ENCODE results near the gene ANO4.
"Not testable (repeated sequence)": the region's sequence is repeated elsewhere in the genome, so short reads cannot be mapped to it uniquely, and the experiment has no call there.

Gene ANO4

GRCh38 chr12:100926669-100927248 is 132.2 kb downstream of the ANO4 start:
- ATAC-seq = peak; percentile 93
- TF ChIP-seq, protein P1, sequence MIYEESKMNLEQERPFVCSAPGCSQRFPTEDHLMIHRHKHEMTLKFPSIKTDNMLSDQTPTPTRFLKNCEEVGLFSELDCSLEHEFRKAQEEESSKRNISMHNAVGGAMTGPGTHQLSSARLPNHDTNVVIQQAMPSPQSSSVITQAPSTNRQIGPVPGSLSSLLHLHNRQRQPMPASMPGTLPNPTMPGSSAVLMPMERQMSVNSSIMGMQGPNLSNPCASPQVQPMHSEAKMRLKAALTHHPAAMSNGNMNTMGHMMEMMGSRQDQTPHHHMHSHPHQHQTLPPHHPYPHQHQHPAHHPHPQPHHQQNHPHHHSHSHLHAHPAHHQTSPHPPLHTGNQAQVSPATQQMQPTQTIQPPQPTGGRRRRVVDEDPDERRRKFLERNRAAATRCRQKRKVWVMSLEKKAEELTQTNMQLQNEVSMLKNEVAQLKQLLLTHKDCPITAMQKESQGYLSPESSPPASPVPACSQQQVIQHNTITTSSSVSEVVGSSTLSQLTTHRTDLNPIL (CRISPR knock-in tag; IDR thresholded peaks at IDR 0.05; ENCODE audit: low read depth) = no peak
- TF ChIP-seq PPARA (CRISPR knock-in tag; IDR thresholded peaks at IDR 0.05; ENCODE audit: borderline replicate concordance) = no peak
- TF ChIP-seq ZNF70 (CRISPR knock-in tag; IDR thresholded peaks at IDR 0.05) = no peak
- no peak for TF ChIP-seq BACH2 (CRISPR knock-in tag; IDR thresholded peaks at IDR 0.05; ENCODE audit: borderline replicate concordance)
- no peak for TF ChIP-seq ARNTL (CRISPR knock-in tag; IDR thresholded peaks at IDR 0.05; ENCODE audit: borderline replicate concordance, low read depth)
- no peak for TF ChIP-seq ESRRG (CRISPR knock-in tag; IDR thresholded peaks at IDR 0.05)
- TF ChIP-seq, protein P2, sequence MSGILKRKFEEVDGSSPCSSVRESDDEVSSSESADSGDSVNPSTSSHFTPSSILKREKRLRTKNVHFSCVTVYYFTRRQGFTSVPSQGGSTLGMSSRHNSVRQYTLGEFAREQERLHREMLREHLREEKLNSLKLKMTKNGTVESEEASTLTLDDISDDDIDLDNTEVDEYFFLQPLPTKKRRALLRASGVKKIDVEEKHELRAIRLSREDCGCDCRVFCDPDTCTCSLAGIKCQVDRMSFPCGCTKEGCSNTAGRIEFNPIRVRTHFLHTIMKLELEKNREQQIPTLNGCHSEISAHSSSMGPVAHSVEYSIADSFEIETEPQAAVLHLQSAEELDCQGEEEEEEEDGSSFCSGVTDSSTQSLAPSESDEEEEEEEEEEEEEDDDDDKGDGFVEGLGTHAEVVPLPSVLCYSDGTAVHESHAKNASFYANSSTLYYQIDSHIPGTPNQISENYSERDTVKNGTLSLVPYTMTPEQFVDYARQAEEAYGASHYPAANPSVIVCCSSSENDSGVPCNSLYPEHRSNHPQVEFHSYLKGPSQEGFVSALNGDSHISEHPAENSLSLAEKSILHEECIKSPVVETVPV (CRISPR knock-in tag; IDR thresholded peaks at IDR 0.05) = no peak
- TF ChIP-seq ZNF565 (CRISPR knock-in tag; conservative IDR thresholded peaks at IDR 0.05; ENCODE audit: low read depth) = no peak
- TF ChIP-seq ZFP30 (CRISPR knock-in tag; IDR thresholded peaks at IDR 0.05) = no peak
- TF ChIP-seq SNAI2 (CRISPR knock-in tag; IDR thresholded peaks at IDR 0.05) = no peak
- no peak for TF ChIP-seq ZFP3 (CRISPR knock-in tag; IDR thresholded peaks at IDR 0.05)
- TF ChIP-seq GLIS3 (CRISPR knock-in tag; IDR thresholded peaks at IDR 0.05) = no peak
- TF ChIP-seq ZNF8 (CRISPR knock-in tag; IDR thresholded peaks at IDR 0.05) = no peak
- TF ChIP-seq ZC3H10 (CRISPR knock-in tag; IDR thresholded peaks at IDR 0.05) = no peak
- no peak for TF ChIP-seq POU6F1 (CRISPR knock-in tag; IDR thresholded peaks at IDR 0.05; ENCODE audit: borderline replicate concordance, low read depth)

GRCh38 chr12:100927826-100928225 is 133.2 kb downstream of the ANO4 start:
- no peak for TF ChIP-seq CSDC2 (CRISPR knock-in tag; IDR thresholded peaks at IDR 0.05)
- TF ChIP-seq ZNF70 (CRISPR knock-in tag; IDR thresholded peaks at IDR 0.05) = no peak
- TF ChIP-seq TOX (CRISPR knock-in tag; IDR thresholded peaks at IDR 0.05; ENCODE audit: borderline replicate concordance) = no peak
- TF ChIP-seq, protein P1 (CRISPR knock-in tag; IDR thresholded peaks at IDR 0.05; ENCODE audit: low read depth) = no peak
- TF ChIP-seq RARB (CRISPR knock-in tag; IDR thresholded peaks at IDR 0.05) = no peak
- peak; percentile 79 for ATAC-seq

DNA sequence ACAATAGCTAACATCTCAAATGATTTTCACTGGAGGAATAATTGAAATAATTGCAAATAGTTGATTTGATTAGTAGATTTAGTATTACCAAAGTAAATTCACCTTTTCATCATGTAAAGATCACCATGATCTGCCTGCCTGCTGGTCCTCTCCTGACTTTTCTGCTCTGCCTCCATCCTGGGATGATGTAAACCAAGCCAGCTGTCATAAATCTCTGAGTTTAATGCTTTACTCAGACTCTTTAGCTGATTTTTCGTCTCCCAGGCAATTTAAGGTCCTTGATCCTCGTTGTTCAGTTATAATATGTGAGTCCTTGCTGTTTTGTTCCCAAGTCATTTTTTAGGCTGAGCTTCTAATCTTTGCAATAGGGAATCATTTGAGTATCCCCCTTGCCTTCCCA is 138.0 kb downstream of the ANO4 start:
- TF ChIP-seq OSR1 (CRISPR knock-in tag; IDR thresholded peaks at IDR 0.05) (no peak), TOX (CRISPR knock-in tag; IDR thresholded peaks at IDR 0.05; ENCODE audit: borderline replicate concordance) (no peak)
- no peak for ATAC-seq

DNA sequence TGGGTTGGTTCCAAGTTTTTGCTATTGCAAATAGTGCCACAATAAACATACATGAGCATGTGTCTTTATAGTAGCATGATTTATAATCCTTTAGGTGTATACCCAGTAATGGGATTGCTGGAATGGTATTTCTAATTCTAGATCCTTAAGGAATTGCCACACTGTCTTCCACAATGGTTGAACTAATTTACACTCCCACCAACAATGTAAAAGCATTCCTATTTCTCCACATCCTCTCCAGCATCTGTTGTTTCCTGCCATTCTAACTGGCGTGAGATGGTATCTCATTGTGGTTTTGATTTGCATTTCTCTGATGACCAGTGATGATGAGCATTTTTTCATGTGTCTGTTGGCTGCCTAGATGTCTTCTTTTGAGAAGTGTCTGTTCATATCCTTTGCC is 139.0 kb downstream of the ANO4 start:
- not testable (repeated sequence) for ATAC-seq

DNA sequence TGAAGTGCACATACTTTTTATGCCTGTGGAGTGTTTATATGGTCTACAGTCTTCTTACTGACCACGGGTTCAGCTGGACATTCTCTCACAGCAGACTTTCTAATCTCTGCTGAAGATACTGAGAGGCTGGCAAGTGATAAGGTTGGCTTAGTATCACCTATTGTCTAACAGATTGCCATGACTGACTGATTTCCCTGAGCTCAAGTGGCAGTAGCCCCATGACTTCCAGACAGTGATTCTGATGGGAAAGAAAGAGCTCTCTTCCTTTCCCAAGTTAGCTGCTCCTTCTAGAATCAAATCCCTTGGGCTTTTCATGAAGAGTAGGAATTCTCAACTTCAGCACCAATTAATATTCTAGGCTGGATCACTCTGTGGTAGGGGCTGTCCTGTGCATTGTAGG is 141.4 kb downstream of the ANO4 start:
- TF ChIP-seq CSDC2 (CRISPR knock-in tag; IDR thresholded peaks at IDR 0.05) (no peak), OSR1 (CRISPR knock-in tag; IDR thresholded peaks at IDR 0.05) (no peak), ISL1 (CRISPR knock-in tag; IDR thresholded peaks at IDR 0.05) (no peak), ZNF565 (CRISPR knock-in tag; conservative IDR thresholded peaks at IDR 0.05; ENCODE audit: low read depth) (no peak), ZNF70 (CRISPR knock-in tag; IDR thresholded peaks at IDR 0.05) (no peak), SNAI2 (CRISPR knock-in tag; IDR thresholded peaks at IDR 0.05) (no peak), ZNF8 (CRISPR knock-in tag; IDR thresholded peaks at IDR 0.05) (no peak), BACH2 (CRISPR knock-in tag; IDR thresholded peaks at IDR 0.05; ENCODE audit: borderline replicate concordance) (no peak), PPARA (CRISPR knock-in tag; IDR thresholded peaks at IDR 0.05; ENCODE audit: borderline replicate concordance) (no peak), ESRRG (CRISPR knock-in tag; IDR thresholded peaks at IDR 0.05) (no peak)
- TF ChIP-seq, protein P3, sequence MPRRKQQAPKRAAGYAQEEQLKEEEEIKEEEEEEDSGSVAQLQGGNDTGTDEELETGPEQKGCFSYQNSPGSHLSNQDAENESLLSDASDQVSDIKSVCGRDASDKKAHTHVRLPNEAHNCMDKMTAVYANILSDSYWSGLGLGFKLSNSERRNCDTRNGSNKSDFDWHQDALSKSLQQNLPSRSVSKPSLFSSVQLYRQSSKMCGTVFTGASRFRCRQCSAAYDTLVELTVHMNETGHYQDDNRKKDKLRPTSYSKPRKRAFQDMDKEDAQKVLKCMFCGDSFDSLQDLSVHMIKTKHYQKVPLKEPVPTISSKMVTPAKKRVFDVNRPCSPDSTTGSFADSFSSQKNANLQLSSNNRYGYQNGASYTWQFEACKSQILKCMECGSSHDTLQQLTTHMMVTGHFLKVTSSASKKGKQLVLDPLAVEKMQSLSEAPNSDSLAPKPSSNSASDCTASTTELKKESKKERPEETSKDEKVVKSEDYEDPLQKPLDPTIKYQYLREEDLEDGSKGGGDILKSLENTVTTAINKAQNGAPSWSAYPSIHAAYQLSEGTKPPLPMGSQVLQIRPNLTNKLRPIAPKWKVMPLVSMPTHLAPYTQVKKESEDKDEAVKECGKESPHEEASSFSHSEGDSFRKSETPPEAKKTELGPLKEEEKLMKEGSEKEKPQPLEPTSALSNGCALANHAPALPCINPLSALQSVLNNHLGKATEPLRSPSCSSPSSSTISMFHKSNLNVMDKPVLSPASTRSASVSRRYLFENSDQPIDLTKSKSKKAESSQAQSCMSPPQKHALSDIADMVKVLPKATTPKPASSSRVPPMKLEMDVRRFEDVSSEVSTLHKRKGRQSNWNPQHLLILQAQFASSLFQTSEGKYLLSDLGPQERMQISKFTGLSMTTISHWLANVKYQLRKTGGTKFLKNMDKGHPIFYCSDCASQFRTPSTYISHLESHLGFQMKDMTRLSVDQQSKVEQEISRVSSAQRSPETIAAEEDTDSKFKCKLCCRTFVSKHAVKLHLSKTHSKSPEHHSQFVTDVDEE (CRISPR knock-in tag; IDR thresholded peaks at IDR 0.05) = no peak
- TF ChIP-seq, protein P1 (CRISPR knock-in tag; IDR thresholded peaks at IDR 0.05; ENCODE audit: low read depth) = no peak
- no peak for ATAC-seq
